Liver (tissue), 9 donors: ENCODE data around the gene LRRC70. TPM values are rescaled to one million over a fixed set of nuclear protein-coding genes. Genes with fewer than 3 reads are reported as not detected.

Experiments used
- DNase-seq: peaks from one replicate; pipeline ENCODE4 v3.0.0-alpha.2; 2017; ENCODE audit warnings: low spot score
- H3K27ac ChIP-seq, 2 donors: one replicate each; pipeline ENCODE4 v1.7.0; 2013; ENCODE audit warnings: inconsistent platforms in 2 of 2, low read length in 2 of 2, control low read depth in 1 of 2, low read depth in 1 of 2, mild to moderate bottlenecking in 1 of 2
- H3K27me3 ChIP-seq, 4 donors: one replicate each; pipeline versions ENCODE4 v1.6.1 to v1.7.0; 2013; ENCODE audit warnings: low read length in 3 of 4, inconsistent platforms in 1 of 4, mild to moderate bottlenecking in 1 of 4, moderate library complexity in 1 of 4; ENCODE audit not compliant: control insufficient read depth in 4 of 4, insufficient read depth in 4 of 4
- H3K36me3 ChIP-seq, 4 donors: one replicate each; pipeline versions ENCODE4 v1.6.1 to v1.7.0; 2013; ENCODE audit warnings: low read length in 3 of 4, mild to moderate bottlenecking in 3 of 4, low read depth in 1 of 4, moderate library complexity in 1 of 4; ENCODE audit not compliant: control insufficient read depth in 4 of 4, insufficient read depth in 3 of 4
- H3K4me1 ChIP-seq, 4 donors: one replicate each; pipeline versions ENCODE4 v1.6.1 to v1.7.0; 2013; ENCODE audit warnings: low read length in 3 of 4, mild to moderate bottlenecking in 3 of 4, moderate library complexity in 1 of 4; ENCODE audit not compliant: control insufficient read depth in 4 of 4, insufficient read depth in 4 of 4
- H3K4me3 ChIP-seq, 3 donors: one replicate each; pipeline versions ENCODE4 v1.6.1 to v1.7.0; 2013; ENCODE audit warnings: low read length in 3 of 3, control low read depth in 1 of 3, low read depth in 1 of 3, mild to moderate bottlenecking in 1 of 3
- H3K9ac ChIP-seq, 2 donors: one replicate each; pipeline ENCODE4 v1.7.0; 2013; ENCODE audit warnings: low read length in 2 of 2, mild to moderate bottlenecking in 2 of 2, moderate library complexity in 2 of 2, control low read depth in 1 of 2, low read depth in 1 of 2
- H3K9me3 ChIP-seq, 4 donors: one replicate each; pipeline versions ENCODE4 v1.6.1 to v1.7.0; 2013; ENCODE audit warnings: low read length in 3 of 4; ENCODE audit not compliant: control insufficient read depth in 4 of 4
- ATF3 ChIP-seq: IDR thresholded peaks from 2 replicates; pipeline ENCODE4 v1.6.1; 2016; ENCODE audit warnings: antibody characterized with exemption
- EGR1 ChIP-seq, 2 donors: IDR thresholded peaks; 2 replicates each; pipeline ENCODE4 v1.6.1; 2016 to 2018; ENCODE audit warnings: antibody characterized with exemption in 2 of 2, low read depth in 2 of 2
- FOXA1 ChIP-seq: IDR thresholded peaks from 2 replicates; pipeline ENCODE4 v1.6.1; 2016; ENCODE audit warnings: antibody characterized with exemption
- HNF4G ChIP-seq: IDR thresholded peaks from 2 replicates; pipeline ENCODE4 v1.6.1; 2016; ENCODE audit warnings: antibody characterized with exemption
- JUND ChIP-seq, 2 donors: IDR thresholded peaks; 2 replicates each; pipeline ENCODE4 v1.6.1; 2016; ENCODE audit warnings: antibody characterized with exemption in 2 of 2
- MAX ChIP-seq: IDR thresholded peaks from 2 replicates; pipeline ENCODE4 v1.6.1; 2016; ENCODE audit warnings: antibody characterized with exemption
- NR2F2 ChIP-seq: IDR thresholded peaks from 2 replicates; pipeline ENCODE4 v1.6.1; 2016; ENCODE audit warnings: antibody characterized with exemption
- RAD21 ChIP-seq, 2 donors: IDR thresholded peaks; 2 replicates each; pipeline ENCODE4 v1.6.1; 2016; ENCODE audit warnings: antibody characterized with exemption in 2 of 2, mild to moderate bottlenecking in 2 of 2
- REST ChIP-seq: IDR thresholded peaks from 2 replicates; pipeline ENCODE4 v1.6.1; 2016; ENCODE audit warnings: antibody characterized with exemption, mild to moderate bottlenecking
- RXRA ChIP-seq, 2 donors: IDR thresholded peaks; 2 replicates each; pipeline ENCODE4 v1.6.1; 2017 to 2018; ENCODE audit warnings: antibody characterized with exemption in 2 of 2, mild to moderate bottlenecking in 1 of 2
- SP1 ChIP-seq: IDR thresholded peaks from 2 replicates; pipeline ENCODE4 v1.6.1; 2018; ENCODE audit warnings: antibody characterized with exemption, mild to moderate bottlenecking
- TAF1 ChIP-seq: conservative IDR thresholded peaks from 2 replicates; pipeline ENCODE4 v1.6.1; 2016; ENCODE audit warnings: antibody characterized with exemption, mild to moderate bottlenecking
- YY1 ChIP-seq: IDR thresholded peaks from 2 replicates; pipeline ENCODE4 v1.6.1; 2016; ENCODE audit warnings: antibody characterized with exemption, mild to moderate bottlenecking
- ZBTB33 ChIP-seq: IDR thresholded peaks from 2 replicates; pipeline ENCODE4 v1.6.1; 2016; ENCODE audit warnings: antibody characterized with exemption
- WGBS: extraction: QIAGEN DNeasy Blood & Tissue Kit; methylation state at CpG from one replicate; pipeline ENCODE4 v1.1.7; 2013; 5-methylcytosine and 5-hydroxymethylcytosine counted together
- polyA plus RNA-seq, 2 donors: library from polyadenylated mRNA; stranded (reverse) in 1 of 2; unstranded in 1 of 2; fragments of 200-250 nt in 1 of 2; fragments of >200 nt in 1 of 2; fragmentation: Nextera tagmentation in 1 of 2; extraction: Ambion mirVana in 1 of 2; gene quantifications; one replicate each; pipeline versions ENCODE4 v1.2.1 to v1.2.3, GENCODE V29; 2013 to 2015
- total RNA-seq, 2 donors: library from RNA; depleted of rRNA; stranded (reverse); fragments of >200 nt; gene quantifications; one replicate each; pipeline ENCODE4 v1.2.3, GENCODE V29; 2014
- donor health status: healthy.
- donor health status: healthy.
- donor health status: healthy.
- donor health status: healthy.
- donor health status: healthy.

LRRC70 gene
- total RNA-seq (1 to 10 TPM; 2.3 to 2.8 TPM), polyA plus RNA-seq (1 to 10 TPM in 1 of 2 donors, under 1 TPM in 1; 0.66 to 1.0 TPM)

GRCh38 chr5:62578540-62578939 is at the start of gene LRRC70:
LRRC70 (plus strand) TSS chr5:62578819; CDS start chr5:62579439, 620 bp downstream.
- Histone ChIP-seq H3K4me3 (no peak within 1 kb of the TSS), H3K9me3 (no peaks in the 10 kb centered on the region), H3K27me3 (no peaks in the 10 kb centered on the region), H3K36me3 (peaks cover 0 to 7% (median 0%) of the 10 kb centered on the region in 4 donors), H3K27ac (no peak within 1 kb of the TSS), H3K9ac (peak within 1 kb of the TSS in 1 of 2 donors; percentile 51), H3K4me1 (no peaks in the 10 kb centered on the region)
- DNase-seq, result no peak
- WGBS, result 57% methylated on average over 4 of the region's 4 CpGs
- no peak for TF ChIP-seq SP1
- TF ChIP-seq MAX, result no peak
- no peak for TF ChIP-seq RXRA (IDR thresholded peaks at IDR 0.05)
- TF ChIP-seq NR2F2, result peak; percentile 67

GRCh38 chr5:62533597-62533996 is 45.0 kb upstream of the LRRC70 start:
- Histone ChIP-seq H3K4me3 (no peak overlapping the region), H3K36me3 (peaks cover 0 to 8% (median 4%) of the 10 kb centered on the region in 4 donors), H3K4me1 (no peaks in the 10 kb centered on the region), H3K9ac (no peak overlapping the region), H3K27me3 (no peaks in the 10 kb centered on the region), H3K9me3 (no peaks in the 10 kb centered on the region), H3K27ac (no peak overlapping the region)
- no peak for DNase-seq
- TF ChIP-seq NR2F2 (no peak), MAX (no peak), YY1 (no peak), HNF4G (no peak), JUND (IDR thresholded peaks at IDR 0.05) (no peak), RAD21 (IDR thresholded peaks at IDR 0.05) (no peak), TAF1 (no peak), RXRA (IDR thresholded peaks at IDR 0.05) (no peak), ZBTB33 (no peak)
- WGBS, result over 99% methylated on average over 2 of the region's 2 CpGs

GRCh38 chr5:62534461-62535236 is 44.0 kb upstream of the LRRC70 start:
- no peak overlapping the region for H3K9ac ChIP-seq
- TF ChIP-seq RAD21 (IDR thresholded peaks at IDR 0.05), result no peak
- TF ChIP-seq TAF1, result no peak
- TF ChIP-seq NR2F2, result no peak
- TF ChIP-seq ZBTB33, result no peak
- no peak for TF ChIP-seq EGR1 (IDR thresholded peaks at IDR 0.05; ENCODE audit: low read depth in 2 of 2)
- no peak for TF ChIP-seq RXRA (IDR thresholded peaks at IDR 0.05)
- TF ChIP-seq REST, result no peak
- TF ChIP-seq FOXA1, result no peak
- TF ChIP-seq ATF3, result no peak
- H3K4me3 ChIP-seq, result no peak overlapping the region
- H3K27ac ChIP-seq, result no peak overlapping the region
- H3K4me1 ChIP-seq, result no peaks in the 10 kb centered on the region
- WGBS, result 51% methylated on average over 4 of the region's 4 CpGs
- no peaks in the 10 kb centered on the region for H3K9me3 ChIP-seq
- no peak for DNase-seq
- H3K36me3 ChIP-seq, result peaks cover 0 to 12% (median 4%) of the 10 kb centered on the region in 4 donors
- H3K27me3 ChIP-seq, result no peaks in the 10 kb centered on the region
